Stimulated activated naive CD4-positive, alpha-beta T cell treated with Interleukin-2 at 50 U/mL for 16 hours (primary cell): Measurements from ENCODE around the gene CD244.
"Not testable (repeated sequence)": the region's sequence is repeated elsewhere in the genome, so short reads cannot be mapped to it uniquely, and the experiment has no call there.

Experiments
- DNase-seq: peaks from one replicate; lab custom pipeline; 2025; lab: John Stamatoyannopoulos, UW

CD244 gene, protein sequence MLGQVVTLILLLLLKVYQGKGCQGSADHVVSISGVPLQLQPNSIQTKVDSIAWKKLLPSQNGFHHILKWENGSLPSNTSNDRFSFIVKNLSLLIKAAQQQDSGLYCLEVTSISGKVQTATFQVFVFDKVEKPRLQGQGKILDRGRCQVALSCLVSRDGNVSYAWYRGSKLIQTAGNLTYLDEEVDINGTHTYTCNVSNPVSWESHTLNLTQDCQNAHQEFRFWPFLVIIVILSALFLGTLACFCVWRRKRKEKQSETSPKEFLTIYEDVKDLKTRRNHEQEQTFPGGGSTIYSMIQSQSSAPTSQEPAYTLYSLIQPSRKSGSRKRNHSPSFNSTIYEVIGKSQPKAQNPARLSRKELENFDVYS

DNA sequence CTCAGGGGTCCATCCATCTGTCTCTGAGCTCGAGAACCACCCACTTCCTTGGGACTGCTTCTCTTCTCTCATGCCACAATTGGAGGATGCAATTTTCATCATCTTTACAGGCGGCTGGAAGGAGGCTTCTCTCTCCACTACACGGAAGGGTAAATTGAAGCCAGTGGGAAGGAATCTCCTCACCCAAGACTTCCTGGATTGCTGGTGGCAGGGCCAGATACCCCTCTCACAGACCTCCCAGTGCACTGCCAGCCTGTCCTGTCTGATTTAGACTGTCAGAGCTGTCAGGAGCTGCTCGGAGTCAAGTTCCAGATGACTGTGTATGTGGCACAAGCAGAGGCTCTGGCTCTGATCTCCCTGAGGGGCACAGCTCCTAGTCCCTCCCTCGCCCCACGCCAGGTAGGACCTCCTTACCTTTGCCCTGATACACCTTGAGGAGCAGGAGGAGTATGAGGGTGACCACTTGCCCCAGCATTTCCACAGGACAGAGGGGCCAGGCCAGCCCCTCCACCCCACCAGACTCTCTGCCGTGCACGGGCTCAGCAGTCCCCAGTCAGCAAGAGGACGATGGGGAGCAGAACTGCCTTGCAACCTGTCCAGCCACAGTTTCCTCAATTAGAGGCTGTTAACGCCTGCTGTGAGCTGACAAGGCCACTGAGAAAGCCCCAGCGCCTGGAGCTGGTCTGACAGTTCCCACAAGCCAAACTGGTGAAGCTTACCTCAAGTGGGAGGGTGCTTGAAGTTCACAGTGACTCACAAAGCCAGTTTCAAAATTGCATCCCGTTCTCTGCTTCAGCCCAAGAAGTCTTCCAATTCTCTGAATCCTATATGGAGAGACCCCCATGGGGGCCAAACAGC lies at the start of gene CD244:
Gene CD244 (minus strand): TSS at position 685 of the 858 bp plus-strand sequence. CDS start 210 bp downstream, at position 475.
- DNase-seq = peak; percentile 53

DNA sequence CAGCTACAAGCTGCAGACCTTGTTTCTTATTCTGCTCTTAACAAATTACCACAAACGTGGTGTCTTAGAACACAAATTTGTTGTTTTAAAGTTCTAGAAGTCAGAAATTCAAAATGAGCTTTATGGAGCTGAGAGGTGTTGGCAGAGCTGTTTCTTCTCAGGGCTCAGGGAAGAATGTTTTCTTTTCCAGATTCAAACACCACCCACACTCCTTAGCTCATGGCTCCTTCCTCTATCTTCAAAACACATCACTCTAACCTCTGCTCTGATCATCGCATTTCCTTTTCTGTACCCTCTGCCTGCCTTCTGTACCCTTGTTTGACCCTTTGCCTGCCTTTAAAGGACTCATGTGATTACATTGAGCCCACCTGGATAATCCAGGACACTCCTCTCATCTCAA lies 49.2 kb upstream of the CD244 start:
- DNase-seq = no peak

DNA sequence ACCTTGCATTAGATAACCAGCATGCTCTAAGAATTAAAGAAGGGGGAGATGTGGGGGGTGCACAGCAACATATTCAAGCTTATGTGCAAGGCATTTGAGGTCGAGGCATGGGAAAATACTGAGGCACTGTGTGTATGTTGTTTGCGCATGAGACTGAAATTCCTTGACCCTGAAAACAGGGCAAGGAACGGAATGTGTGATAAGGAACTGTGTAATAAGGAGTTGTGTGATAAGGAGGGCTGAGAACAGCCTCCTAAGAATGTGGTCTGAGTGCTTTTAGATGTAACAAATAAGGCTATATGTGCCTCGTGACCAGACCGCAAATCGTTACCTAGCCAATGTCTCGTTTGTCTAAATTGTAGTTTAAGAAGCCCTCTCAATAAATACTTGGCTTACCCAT lies 48.8 kb upstream of the CD244 start:
- no peak for DNase-seq

DNA sequence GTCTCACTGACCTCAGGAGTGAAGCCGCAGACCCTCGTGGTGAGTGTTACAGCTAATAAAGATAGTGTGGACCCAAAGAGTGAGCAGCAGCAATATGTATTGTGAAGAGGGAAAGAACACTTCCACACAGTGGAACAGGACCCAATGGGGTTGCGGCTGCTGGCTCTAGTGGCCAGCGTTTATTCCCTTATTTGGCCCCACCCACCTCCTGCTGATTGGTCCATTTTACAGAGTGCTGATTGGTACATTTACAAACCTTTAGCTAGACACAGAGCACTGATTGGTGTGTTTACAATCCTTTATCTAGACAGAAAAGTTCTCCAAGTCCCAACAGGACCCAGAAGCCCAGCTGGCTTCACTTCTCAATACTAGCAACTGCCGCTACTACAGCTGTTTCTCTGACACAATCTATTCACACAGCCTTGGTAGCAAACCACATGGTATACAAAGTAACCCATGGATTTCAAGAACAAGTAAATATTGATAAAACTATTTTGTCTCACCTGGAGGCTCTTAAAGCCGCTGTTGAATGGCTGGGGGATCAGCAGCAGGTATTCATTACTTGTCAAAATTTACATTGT lies 47.6 kb upstream of the CD244 start:
- no peak for DNase-seq

DNA sequence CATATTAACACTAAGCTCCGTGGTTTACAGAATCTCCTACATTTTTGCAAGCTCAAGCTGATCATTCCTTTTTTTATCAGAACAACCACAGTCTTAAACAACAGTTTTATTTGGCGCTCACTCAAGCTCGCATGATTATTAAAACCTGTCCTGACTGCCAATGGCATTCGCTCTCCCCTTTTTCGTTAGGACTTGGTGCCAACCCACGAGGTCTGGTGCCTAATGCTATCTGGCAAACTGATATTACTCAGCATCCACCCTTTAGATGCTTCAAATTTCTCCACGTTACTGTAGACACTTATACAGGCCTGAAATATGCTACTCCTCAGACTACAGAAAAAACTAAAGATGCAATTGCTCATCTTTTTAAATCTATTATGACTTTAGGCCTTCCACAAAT lies 45.3 kb upstream of the CD244 start:
- no peak for DNase-seq

DNA sequence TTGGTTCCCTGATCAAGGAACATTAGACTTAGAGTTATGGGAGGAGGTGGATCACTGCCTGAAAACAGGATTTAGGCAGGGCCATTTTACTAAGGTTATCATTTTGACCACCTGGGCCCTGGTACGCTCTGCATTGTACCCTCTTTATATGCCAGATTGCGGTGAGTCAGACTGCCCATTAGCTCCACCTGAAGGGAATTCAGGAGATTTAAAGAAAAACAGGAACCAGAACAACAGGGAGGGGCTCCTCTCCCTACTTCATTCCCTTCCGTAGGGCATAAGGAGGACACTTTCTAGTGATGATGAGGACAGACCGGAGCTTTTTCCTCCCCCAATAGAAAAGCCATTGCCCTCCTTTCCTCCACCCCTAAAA lies 42.9 kb upstream of the CD244 start:
- no peak for DNase-seq

DNA sequence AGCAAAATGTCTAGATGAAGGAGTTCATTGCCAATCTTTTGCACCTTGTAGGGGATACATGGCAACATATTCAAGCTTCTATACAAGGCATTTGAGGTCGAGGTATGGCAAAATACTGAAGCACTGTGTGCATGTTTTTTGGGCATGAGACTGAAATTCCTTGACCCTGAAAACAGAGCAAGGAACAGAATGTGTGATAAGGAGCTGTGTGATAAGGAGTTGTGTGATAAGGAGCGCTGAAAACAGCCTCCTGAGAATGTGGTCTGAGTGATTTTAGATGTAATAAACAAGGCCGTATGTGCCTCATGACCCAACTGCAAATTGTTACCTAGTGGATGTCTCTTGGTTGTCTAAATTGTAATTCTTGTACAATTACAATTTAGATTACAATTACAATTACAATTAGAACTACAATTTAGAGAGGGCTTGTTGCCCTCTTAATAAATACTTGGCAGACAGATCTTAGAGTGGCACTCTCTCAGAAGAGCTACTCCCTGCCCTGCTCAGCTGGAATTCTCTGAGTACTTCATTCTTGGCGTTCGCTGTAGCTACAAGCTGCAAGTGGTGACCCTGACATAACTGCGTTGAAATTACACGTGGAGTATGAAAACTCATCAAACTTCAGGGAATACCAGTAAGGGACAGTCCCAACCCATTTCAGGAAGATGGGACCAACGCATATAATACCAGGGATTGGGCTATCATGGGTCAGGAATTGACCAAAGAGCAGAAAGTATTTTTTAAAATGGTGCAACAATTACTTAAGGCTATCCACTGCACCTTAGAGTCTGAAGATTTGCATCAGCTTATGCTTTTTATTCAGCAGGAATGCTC lies 42.3 kb upstream of the CD244 start:
- no peak for DNase-seq

DNA sequence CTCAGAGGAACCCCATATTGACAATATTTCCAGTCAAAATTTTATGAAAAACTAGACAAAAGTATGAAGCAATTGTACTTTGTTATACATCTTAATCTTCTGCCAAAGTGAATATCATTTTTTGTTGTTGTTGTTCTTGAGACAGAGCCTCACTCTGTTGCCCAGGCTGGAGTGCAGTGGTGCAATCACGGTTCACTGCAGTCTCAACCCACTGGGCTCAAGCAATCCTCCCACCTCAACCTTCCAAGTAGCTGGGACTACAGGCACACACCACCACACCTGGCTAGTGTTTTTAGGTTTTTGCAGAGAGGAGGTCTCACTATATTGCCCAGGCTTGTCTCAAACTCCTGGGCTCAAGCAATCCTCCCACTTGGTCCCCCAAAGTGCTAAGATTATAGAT lies 39.6 kb upstream of the CD244 start:
- DNase-seq = not testable (repeated sequence)

DNA sequence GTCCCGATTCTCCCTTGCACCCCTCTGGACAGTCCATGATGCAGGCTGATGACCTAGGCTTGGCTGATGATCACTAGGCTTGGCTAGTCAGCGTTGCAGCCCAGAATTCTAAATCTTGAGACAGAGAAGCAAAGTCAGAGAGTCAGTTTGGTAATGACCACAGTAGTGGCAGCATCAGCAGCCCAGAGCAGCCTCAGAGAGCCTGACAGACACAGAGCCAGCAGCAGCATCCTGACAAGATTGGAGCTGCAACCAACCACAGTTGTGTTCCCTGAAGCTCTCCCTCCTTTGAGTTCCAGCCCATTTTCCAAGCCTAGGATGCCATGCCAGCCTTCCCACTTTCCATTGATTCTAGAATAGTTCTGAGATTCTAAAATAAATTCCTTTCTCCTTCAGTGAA lies 39.1 kb upstream of the CD244 start:
- no peak for DNase-seq

DNA sequence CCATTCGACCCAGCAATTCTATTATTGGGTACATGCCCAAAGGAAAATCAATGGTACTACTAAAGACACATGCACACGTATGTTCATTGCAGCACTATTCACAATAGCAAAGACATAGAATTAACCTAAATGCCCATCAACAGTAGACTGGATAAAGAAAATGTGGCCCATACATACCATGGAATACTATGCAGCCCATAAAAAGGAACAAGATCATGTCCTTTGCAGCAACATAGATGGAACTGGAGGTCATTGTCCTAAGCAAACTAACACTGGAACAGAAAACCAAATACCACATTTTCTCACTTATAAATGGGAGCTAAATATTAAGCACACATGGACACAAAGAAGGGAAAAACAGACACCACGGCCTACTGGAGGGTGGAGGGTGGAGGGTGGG lies 38.0 kb upstream of the CD244 start:
- not testable (repeated sequence) for DNase-seq

DNA sequence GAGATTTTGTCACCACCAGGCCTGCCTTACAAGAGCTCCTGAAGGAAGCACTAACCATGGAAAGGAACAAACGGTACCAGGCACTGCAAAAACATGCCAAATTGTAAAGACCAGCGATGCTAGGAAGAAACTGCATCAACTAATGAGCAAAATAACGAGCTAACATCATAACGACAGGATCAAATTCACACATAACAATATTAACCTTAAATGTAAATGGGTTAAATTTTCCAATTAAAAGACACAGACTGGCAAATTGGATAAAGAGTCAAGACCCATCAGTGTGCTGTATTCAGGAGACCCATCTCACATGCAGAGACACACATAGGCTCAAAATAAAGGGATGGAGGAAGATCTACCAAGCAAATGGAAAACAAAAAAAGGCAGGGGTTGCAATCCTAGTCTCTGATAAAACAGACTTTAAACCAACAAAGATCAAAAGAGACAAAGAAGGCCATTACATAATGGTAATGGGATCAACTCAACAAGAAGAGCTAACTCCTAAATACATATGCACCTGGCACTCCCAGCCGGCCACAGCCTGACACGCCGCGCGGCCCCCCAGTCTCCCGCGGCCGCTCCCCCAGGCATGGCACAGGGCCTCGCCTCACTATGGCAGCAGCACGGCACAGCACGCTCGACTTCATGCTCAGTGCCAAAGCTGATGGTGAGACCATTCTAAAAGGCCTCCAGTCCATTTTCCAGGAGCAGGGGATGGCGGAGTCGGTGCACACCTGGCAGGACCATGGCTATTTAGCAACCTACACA lies 31.9 kb upstream of the CD244 start:
- not testable (repeated sequence) for DNase-seq

DNA sequence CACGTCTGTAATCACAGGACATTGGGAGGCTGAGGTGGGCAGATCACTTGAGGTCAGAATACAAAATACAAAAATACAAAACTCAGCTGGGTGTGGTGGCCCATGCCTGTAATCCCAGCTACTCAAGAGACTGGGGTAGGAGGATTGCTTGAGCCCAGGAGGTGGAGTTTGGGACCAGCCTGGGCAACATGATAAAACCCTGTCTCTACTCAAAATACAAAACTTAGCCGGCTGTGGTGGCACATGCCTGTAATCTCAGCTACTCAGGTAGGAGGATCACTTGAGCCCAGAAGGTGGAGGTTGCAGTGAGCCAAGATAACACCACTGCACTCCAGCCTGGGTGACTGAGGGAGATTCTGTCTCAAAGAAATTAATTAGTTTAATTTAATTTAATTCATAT lies 28.8 kb upstream of the CD244 start:
- no peak for DNase-seq

DNA sequence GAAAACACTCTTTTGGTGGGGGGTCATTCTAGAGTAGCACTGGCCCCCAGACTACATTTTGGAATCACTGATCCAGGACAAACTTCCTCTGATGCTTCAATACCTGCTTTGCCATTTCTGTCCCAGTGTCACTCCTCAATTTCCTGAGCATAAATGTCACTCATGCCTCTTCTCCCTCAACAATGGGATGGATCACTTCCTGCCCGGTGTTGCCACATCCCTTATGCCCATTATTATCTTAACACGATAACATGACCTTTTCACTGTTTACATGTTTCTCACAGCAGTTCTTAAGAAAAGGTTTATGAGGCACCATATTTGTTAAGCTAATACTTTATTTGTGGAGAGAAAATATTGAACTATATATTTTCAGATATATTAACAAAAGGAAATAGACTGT lies 26.2 kb upstream of the CD244 start:
- DNase-seq = no peak

DNA sequence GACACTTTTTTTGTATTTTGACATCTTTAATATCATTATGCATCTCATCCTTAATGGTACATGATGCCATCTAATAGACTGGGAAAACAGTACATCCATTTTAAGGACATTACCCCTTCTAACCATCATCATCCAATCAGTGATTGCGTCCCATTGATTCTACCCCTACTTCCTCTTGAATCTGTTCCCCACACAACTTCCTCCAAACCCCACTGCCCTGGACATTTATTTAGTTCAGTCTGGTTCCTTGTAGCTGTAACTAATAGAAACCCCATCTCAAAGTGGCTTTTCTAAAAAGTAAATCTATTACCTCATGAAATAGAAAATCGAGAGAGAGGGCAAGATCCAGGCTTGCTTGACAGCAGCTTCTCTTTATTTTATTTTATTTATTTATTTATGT lies 24.4 kb upstream of the CD244 start:
- DNase-seq = no peak

DNA sequence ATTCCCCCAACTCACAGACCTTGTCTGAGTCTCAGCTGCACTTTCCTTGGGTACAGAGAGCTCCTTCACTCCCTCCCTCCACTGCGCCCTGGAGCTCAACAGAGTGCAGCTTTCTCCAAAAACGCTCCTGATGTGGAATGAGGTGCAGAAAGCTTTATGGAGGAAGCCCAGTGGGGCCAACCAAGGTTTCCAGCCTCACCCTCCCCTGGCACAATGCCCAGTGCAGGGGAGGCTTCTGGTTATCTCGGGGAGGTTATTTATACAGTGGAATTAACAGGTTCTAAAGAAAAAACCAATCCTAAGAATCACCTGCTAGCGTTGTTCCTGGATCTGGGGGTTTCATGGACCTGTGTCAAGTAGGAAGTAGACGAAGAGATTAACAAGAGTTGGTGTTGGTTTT lies 22.4 kb upstream of the CD244 start, which contains the start of gene ITLN1:
Gene ITLN1 (minus strand): TSS at position 139 of the 400 bp plus-strand sequence. CDS start 303 bp downstream, outside the sequence.
- DNase-seq = no peak

DNA sequence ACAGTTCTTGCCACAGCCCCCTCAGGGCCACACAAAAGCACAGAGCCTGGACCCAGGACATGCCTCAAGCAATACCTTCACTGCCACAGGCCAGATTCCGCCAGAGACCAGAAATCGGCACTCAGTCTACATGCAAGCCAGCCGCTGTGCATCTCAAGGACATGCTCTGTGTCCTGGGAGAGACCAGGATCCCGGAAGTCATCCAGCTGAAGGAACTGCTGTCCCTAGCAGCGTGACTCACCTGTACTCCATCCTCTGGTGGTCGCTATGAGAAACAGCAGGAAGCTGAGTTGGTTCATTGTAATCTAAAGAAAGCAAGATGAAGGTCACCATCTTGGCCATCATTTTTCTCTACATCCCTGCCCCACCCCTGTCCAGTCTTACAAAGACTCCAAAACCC lies 21.9 kb upstream of the CD244 start:
- no peak for DNase-seq

DNA sequence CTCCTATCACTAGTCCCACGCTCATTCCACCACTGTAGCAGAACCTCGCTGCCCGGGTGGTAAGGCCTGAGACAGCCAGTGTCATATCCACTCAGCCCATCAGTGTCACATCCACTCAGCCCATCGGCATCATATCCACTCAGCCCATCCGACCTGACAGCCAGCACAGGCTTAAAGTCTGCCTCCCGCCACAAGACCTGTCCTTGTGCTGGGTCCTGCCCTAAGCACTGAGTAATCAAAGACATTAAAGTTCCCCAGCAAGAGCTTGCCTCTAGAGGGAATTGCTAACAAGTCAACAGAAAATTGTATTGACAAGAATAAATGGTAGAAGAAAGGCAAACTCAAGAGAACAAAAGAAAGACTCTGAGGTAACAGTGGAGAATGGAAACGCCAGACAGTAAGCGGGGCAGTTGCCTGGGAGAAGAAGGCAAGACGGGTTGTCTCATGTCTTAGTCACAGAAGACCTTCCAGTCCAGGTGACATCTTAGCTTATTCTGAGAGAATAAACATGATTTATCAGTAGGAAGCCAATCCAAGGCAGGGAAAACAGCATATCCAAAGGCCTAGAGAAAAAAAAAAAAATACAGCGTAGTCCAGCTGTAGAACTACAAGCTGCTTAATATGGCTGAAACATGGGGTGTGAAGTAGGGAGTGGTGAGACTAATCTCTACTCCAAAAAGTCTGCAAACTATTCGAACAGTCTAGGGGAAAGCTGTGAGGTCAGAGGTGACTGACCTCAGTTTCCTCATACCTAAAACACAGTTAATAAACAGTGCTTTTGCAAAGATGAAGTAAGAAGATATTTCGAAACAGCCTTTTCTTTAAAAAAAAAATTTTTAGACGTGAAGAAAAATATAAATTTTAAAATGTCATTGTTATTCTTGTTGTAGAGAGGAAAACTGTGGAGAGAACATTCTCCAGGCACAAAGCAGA lies 21.2 kb upstream of the CD244 start:
- no peak for DNase-seq

DNA sequence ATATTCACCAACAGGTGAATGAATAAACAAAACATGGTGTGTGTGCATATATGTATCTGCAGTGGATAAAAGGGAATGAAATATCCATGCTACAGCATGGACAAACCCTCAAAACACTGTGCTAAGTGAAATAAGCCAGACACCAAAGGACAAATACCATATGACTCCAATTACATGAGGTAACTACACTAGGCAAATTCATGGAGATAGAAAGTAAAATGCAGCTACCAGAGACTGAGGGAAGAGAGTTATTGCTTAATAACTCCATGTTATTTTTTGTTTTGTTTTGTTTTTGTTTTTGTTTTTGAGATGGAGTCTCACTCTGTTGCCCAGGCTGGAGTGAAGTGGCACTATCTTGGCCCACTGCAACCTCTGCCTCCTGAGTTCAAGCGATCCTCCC lies 19.9 kb upstream of the CD244 start:
- no peak for DNase-seq

DNA sequence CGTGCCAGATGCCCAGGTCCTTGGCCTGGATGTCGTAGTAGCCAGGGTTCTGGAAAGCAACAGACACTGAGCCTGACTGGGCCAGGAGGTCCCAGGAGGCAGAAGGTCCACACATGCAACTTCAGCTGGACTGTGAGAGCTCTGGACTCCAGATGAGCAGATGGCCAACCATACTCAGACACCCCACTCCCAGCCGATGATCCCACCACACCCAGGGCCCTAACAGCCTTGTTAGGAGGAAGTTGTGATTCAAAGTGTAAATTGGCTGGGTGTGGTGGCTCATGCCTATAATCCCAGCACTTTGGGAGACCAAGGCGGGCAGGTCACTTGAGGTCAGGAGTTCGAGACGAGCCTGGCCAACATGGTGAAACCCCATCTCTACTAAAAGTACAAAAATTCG lies 18.6 kb upstream of the CD244 start:
- DNase-seq = not testable (repeated sequence)

DNA sequence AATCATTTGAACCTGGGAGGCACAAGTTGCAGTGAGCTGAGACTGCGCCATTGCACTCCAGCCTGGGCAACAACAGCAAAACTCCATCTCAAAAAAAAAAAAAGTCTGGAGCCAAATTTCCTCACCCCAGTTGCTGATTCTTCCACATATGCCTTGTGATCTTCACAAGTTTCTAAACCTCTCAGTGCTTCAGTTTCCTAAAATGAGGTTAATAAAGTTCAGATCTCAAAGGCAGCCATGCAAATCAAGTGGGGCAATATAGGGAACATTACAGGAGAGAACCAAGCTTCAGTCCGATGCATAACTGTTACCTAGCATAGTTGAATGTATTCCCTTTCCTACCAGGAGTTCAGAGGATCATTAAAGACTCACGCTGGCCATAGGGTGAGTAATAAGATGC lies 17.5 kb upstream of the CD244 start:
- DNase-seq = no peak
